Measurements from ENCODE around the gene ADAMTS6. TPM values are rescaled to one million over a fixed set of nuclear protein-coding genes. Genes with fewer than 3 reads are reported as not detected.
A peak's percentile ranks its signal among the peaks of the same experiment; 100 is the strongest.

Gene ADAMTS6
- total and polyA plus RNA-seq, 4 donors: 5.3 to 22.0 (median 13.6) TPM

DNA sequence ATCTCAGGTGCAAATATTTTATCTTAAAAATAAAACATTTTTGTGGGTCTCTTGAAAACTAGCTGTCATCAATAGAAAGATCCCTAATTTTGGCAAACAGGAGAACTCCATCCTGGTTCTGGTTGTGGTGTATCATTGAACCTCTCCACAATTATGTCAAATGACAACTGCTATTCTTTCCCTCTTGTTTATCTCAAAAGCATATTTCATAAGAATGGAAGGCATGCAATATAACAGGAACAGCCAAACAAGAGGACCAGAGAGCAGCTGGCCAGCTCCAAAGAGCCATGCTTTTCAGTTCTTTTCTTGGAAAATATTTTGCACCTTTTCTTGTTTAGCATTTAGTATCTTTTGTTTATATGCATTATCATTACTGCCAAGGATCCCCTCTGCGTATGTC lies 125.4 kb downstream of the ADAMTS6 start:
- no peaks in the 10 kb centered on the region for H3K27me3 ChIP-seq (ENCODE audit: control insufficient read depth, insufficient read depth, low read length)
- H3K9me3 ChIP-seq (ENCODE audit: control insufficient read depth, insufficient read depth, low read length): no peaks in the 10 kb centered on the region
- H3K4me1 ChIP-seq (ENCODE audit: control insufficient read depth, insufficient read depth, low read length): no peaks in the 10 kb centered on the region
- no peaks in the 10 kb centered on the region for H3K36me3 ChIP-seq (ENCODE audit: control insufficient read depth, insufficient read depth, low read length)
- no CpG with 5 or more reads among the region's 1 CpG for whole genome bisulfite sequencing (ENCODE audit: insufficient coverage)
- no peak overlapping the region for H3K27ac ChIP-seq (ENCODE audit: low read depth, low read length)
- DNase-seq (ENCODE audit: low read depth in 4 of 6, low spot score in 6 of 6): no peak
- no peak overlapping the region for H3K4me3 ChIP-seq (ENCODE audit: low read depth, low read length)

DNA sequence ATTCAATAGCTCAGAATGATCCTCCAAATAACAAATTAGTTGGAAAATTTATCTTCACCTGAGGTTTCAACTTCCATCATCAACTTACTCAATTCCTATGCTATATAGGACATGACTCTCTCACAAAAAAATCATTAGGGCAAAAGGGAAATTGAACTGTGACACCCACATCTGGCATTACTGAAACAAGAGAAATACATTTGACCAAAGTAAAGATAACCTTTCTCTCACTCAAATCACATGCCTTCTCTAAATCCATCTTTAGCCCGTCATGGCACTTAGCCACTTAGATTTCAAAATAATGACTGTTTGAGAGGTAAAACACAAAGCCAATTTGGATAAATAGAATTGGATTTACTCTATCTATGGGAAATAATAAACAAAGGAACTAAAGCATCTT lies 126.4 kb downstream of the ADAMTS6 start:
- no peaks in the 10 kb centered on the region for H3K36me3 ChIP-seq (ENCODE audit: control insufficient read depth, insufficient read depth, low read length)

DNA sequence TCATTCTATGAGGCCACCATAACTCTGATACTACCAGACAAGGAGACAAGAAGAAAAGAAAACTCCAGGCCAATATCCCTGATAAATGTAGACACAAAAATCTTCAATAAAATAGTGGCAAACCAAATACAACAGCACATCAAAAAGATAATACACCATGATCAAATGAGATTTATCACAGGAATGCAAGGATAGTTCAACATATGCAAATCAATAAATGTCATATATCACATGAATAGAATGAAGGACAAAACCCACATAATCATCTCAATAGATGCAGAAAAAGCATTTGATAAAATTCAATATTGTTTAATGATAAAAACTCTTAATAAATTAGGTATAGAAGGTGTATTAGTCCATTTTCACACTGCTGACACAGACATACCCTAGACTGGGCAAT lies 139.9 kb downstream of the ADAMTS6 start:
- Histone ChIP-seq H3K27ac (ENCODE audit: low read depth, low read length) (no peak overlapping the region), H3K4me1 (ENCODE audit: control insufficient read depth, insufficient read depth, low read length) (no peaks in the 10 kb centered on the region), H3K4me3 (ENCODE audit: low read depth, low read length) (no peak overlapping the region), H3K36me3 (ENCODE audit: control insufficient read depth, insufficient read depth, low read length) (no peaks in the 10 kb centered on the region), H3K9me3 (ENCODE audit: control insufficient read depth, insufficient read depth, low read length) (peaks cover 6% of the 10 kb centered on the region), H3K27me3 (ENCODE audit: control insufficient read depth, insufficient read depth, low read length) (no peaks in the 10 kb centered on the region)
- no peak for DNase-seq (ENCODE audit: low read depth in 4 of 6, low spot score in 6 of 6)

More for the DNA sequence above, 126.4 kb downstream of the ADAMTS6 start:
- Histone ChIP-seq H3K4me3 (ENCODE audit: low read depth, low read length) (no peak overlapping the region), H3K27me3 (ENCODE audit: control insufficient read depth, insufficient read depth, low read length) (no peaks in the 10 kb centered on the region), H3K9me3 (ENCODE audit: control insufficient read depth, insufficient read depth, low read length) (no peaks in the 10 kb centered on the region), H3K27ac (ENCODE audit: low read depth, low read length) (no peak overlapping the region), H3K4me1 (ENCODE audit: control insufficient read depth, insufficient read depth, low read length) (no peaks in the 10 kb centered on the region)
- no peak for DNase-seq (ENCODE audit: low read depth in 4 of 6, low spot score in 6 of 6)
- no CpG with 5 or more reads among the region's 1 CpG for WGBS (ENCODE audit: insufficient coverage)

DNA sequence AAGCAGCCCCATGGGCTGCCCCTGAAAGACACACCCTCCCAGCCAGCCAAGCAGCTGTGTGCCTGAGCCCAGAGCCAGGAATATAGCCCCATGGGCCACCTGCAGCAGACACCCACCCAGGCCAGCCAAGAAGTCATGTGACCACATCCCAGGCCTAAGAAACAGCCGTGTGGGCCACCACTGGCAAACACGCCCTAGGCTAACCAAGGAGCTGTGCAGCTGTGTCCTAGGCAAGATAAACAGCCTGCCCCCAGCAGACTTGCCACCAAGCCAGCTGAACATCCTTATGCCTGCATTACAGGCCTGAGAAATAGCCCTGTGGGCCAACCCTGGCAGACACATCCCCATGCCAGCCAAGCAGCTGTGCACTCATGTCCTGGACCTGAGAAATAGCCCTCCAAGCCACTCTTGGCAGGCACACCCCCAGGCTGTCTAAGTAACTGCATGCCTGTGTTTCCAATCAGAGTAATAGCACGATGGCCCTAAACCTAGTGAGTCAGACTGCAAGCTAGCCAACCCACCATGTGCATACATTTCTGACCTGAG lies 143.0 kb downstream of the ADAMTS6 start:
- Histone ChIP-seq H3K27me3 (ENCODE audit: control insufficient read depth, insufficient read depth, low read length) (no peaks in the 10 kb centered on the region), H3K27ac (ENCODE audit: low read depth, low read length) (no peak overlapping the region), H3K4me3 (ENCODE audit: low read depth, low read length) (no peak overlapping the region), H3K4me1 (ENCODE audit: control insufficient read depth, insufficient read depth, low read length) (no peaks in the 10 kb centered on the region), H3K9me3 (ENCODE audit: control insufficient read depth, insufficient read depth, low read length) (peaks cover 6% of the 10 kb centered on the region), H3K36me3 (ENCODE audit: control insufficient read depth, insufficient read depth, low read length) (no peaks in the 10 kb centered on the region)
- peak in 1 of 6 donors; percentile 5 for DNase-seq (ENCODE audit: low read depth in 4 of 6, low spot score in 6 of 6)
- WGBS (ENCODE audit: insufficient coverage): 85% methylated on average over 3 of the region's 3 CpGs

DNA sequence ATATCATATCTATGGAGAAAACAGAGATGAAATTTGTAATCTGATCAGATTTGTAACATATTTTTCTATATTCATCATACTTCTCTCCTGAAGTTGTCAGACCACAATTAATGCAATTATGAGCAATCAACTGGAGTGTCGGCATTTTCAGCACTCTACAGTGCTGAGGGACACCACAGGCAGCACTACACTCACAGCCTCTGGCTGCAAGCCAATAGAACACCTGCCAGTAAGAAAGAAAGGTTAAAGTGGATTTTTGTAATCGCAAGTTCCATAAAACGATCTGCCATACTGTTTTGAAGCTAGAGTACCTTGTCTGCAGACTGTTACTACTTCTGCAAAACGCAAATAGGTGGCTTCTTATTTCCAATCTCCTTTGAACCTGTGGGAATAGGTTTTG lies 147.6 kb downstream of the ADAMTS6 start:
- no peak overlapping the region for H3K4me3 ChIP-seq (ENCODE audit: low read depth, low read length)
- no peaks in the 10 kb centered on the region for H3K9me3 ChIP-seq (ENCODE audit: control insufficient read depth, insufficient read depth, low read length)
- no CpG with 5 or more reads among the region's 4 CpGs for WGBS (ENCODE audit: insufficient coverage)
- no peaks in the 10 kb centered on the region for H3K4me1 ChIP-seq (ENCODE audit: control insufficient read depth, insufficient read depth, low read length)
- H3K27me3 ChIP-seq (ENCODE audit: control insufficient read depth, insufficient read depth, low read length): no peaks in the 10 kb centered on the region
- H3K27ac ChIP-seq (ENCODE audit: low read depth, low read length): no peak overlapping the region
- H3K36me3 ChIP-seq (ENCODE audit: control insufficient read depth, insufficient read depth, low read length): no peaks in the 10 kb centered on the region
- DNase-seq (ENCODE audit: low read depth in 4 of 6, low spot score in 6 of 6): peak in 1 of 6 donors; percentile 37

DNA sequence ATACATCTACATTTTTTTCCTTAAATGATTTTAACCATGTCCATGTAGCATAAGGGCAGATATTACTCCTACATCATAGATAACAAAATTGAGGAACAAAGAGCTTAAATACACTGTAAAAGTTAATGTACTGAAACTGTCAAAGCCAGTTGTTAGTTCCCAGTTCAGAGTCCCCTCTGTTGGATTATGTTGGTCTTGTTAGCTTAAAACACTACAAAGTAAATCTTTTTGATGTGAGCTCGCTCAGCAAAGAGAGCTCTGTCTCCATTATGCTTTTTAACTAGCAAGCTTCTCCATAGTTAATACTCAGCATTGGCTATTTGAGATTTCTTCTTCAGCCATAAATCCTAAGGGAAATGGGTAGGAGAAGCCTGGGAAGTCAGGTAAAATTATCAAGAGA lies 149.1 kb downstream of the ADAMTS6 start:
- WGBS (ENCODE audit: insufficient coverage): no CpG with 5 or more reads among the region's 1 CpG
- Histone ChIP-seq H3K4me3 (ENCODE audit: low read depth, low read length) (no peak overlapping the region), H3K36me3 (ENCODE audit: control insufficient read depth, insufficient read depth, low read length) (no peaks in the 10 kb centered on the region), H3K4me1 (ENCODE audit: control insufficient read depth, insufficient read depth, low read length) (no peaks in the 10 kb centered on the region), H3K27ac (ENCODE audit: low read depth, low read length) (no peak overlapping the region), H3K27me3 (ENCODE audit: control insufficient read depth, insufficient read depth, low read length) (no peaks in the 10 kb centered on the region), H3K9me3 (ENCODE audit: control insufficient read depth, insufficient read depth, low read length) (no peaks in the 10 kb centered on the region)
- DNase-seq (ENCODE audit: low read depth in 4 of 6, low spot score in 6 of 6): no peak

DNA sequence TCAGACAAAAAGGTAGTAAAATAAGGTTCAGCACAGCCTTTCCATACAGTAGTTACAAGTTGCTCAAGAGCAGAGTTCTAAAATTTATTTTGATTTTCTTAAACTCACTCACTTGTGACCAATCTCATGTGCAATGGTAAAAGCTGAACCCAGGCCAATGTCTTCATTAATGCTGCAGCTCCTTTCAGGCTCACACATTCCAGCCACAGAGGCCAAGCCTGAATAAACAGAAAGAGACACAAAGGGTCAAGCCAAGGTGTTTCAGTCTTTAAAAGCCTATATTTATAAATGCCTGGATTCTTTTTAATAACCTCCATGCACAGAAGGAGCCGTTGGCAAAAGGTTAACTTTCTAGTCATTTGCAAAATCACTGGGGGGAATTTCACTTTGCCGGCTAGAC lies 152.5 kb downstream of the ADAMTS6 start:
- Histone ChIP-seq H3K4me3 (ENCODE audit: low read depth, low read length) (no peak overlapping the region), H3K4me1 (ENCODE audit: control insufficient read depth, insufficient read depth, low read length) (no peaks in the 10 kb centered on the region), H3K36me3 (ENCODE audit: control insufficient read depth, insufficient read depth, low read length) (no peaks in the 10 kb centered on the region), H3K27ac (ENCODE audit: low read depth, low read length) (no peak overlapping the region), H3K27me3 (ENCODE audit: control insufficient read depth, insufficient read depth, low read length) (no peaks in the 10 kb centered on the region), H3K9me3 (ENCODE audit: control insufficient read depth, insufficient read depth, low read length) (no peaks in the 10 kb centered on the region)
- no CpG with 5 or more reads among the region's 2 CpGs for WGBS (ENCODE audit: insufficient coverage)
- peak in 1 of 6 donors; percentile 23 for DNase-seq (ENCODE audit: low read depth in 4 of 6, low spot score in 6 of 6)

DNA sequence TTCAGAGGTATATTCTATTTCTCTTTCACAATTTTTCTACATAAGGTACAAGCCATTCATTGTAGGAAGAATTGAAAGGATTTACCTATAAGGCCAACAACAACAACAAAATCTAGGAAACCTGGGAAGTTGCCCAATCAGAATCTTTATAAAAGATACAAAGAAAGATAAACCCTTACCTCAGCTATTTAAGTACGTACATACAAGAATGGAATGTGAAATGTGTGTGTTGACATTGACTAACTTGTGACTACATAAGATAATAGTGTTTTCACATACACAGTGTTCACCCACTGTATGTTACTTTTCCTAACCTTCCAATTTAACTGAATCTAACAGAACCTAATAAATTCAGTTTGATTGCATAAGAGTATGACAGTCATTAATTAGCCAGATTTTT lies 154.1 kb downstream of the ADAMTS6 start:
- no peak for DNase-seq (ENCODE audit: low read depth in 4 of 6, low spot score in 6 of 6)
- Histone ChIP-seq H3K36me3 (ENCODE audit: control insufficient read depth, insufficient read depth, low read length) (no peaks in the 10 kb centered on the region), H3K4me3 (ENCODE audit: low read depth, low read length) (no peak overlapping the region), H3K27ac (ENCODE audit: low read depth, low read length) (no peak overlapping the region), H3K4me1 (ENCODE audit: control insufficient read depth, insufficient read depth, low read length) (no peaks in the 10 kb centered on the region), H3K9me3 (ENCODE audit: control insufficient read depth, insufficient read depth, low read length) (no peaks in the 10 kb centered on the region), H3K27me3 (ENCODE audit: control insufficient read depth, insufficient read depth, low read length) (no peaks in the 10 kb centered on the region)
- no CpG with 5 or more reads among the region's 1 CpG for WGBS (ENCODE audit: insufficient coverage)

DNA sequence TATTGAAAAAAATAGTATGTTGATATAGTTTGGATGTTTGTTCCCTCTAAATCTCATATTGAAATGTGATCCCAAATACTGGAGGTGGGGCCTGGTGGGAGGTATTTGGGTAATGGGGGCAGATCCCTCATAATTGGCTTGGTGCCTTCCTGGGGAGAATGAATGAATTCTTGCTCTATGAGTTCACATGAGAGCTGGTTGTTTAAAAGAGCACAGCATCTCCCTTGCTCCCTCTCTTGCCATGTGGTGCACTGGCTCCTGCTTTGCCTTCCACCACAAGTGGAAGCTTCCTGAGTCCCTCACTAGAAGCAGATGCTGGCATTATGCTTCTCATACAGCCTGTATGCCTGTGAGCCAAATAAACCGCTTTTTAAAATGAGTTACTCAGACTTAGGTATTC lies 154.8 kb downstream of the ADAMTS6 start:
- Histone ChIP-seq H3K27ac (ENCODE audit: low read depth, low read length) (no peak overlapping the region), H3K36me3 (ENCODE audit: control insufficient read depth, insufficient read depth, low read length) (no peaks in the 10 kb centered on the region), H3K27me3 (ENCODE audit: control insufficient read depth, insufficient read depth, low read length) (no peaks in the 10 kb centered on the region), H3K4me3 (ENCODE audit: low read depth, low read length) (no peak overlapping the region), H3K9me3 (ENCODE audit: control insufficient read depth, insufficient read depth, low read length) (no peaks in the 10 kb centered on the region), H3K4me1 (ENCODE audit: control insufficient read depth, insufficient read depth, low read length) (no peaks in the 10 kb centered on the region)
- no peak for DNase-seq (ENCODE audit: low read depth in 4 of 6, low spot score in 6 of 6)
- WGBS (ENCODE audit: insufficient coverage): no CpG with 5 or more reads among the region's 1 CpG

DNA sequence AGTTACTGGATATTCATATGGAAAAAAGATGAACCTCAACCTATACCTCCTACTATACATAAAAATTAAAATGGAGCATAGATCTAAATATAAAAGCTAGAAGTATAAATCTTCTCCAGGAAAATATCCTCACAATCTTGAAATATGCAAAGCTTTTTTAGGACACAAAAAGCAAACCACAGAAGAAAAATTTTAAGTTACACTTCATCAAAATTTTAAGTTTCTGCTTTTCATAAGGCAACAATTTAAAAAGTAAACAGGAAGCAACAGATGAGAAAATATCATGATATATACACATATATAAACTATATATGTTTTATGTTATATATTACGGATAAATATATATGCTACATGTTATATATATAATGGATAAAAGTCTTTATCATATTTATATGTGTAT lies 157.5 kb downstream of the ADAMTS6 start:
- Histone ChIP-seq H3K4me1 (ENCODE audit: control insufficient read depth, insufficient read depth, low read length) (no peaks in the 10 kb centered on the region), H3K27ac (ENCODE audit: low read depth, low read length) (no peak overlapping the region), H3K9me3 (ENCODE audit: control insufficient read depth, insufficient read depth, low read length) (no peaks in the 10 kb centered on the region), H3K27me3 (ENCODE audit: control insufficient read depth, insufficient read depth, low read length) (no peaks in the 10 kb centered on the region), H3K36me3 (ENCODE audit: control insufficient read depth, insufficient read depth, low read length) (no peaks in the 10 kb centered on the region), H3K4me3 (ENCODE audit: low read depth, low read length) (no peak overlapping the region)
- no peak for DNase-seq (ENCODE audit: low read depth in 4 of 6, low spot score in 6 of 6)
- no CpG with 5 or more reads among the region's 1 CpG for WGBS (ENCODE audit: insufficient coverage)
